Measurements from ENCODE around the gene ATM. TPM values are rescaled to one million over a fixed set of nuclear protein-coding genes. Genes with fewer than 3 reads are reported as not detected.
"Not testable (repeated sequence)": the region's sequence is repeated elsewhere in the genome, so short reads cannot be mapped to it uniquely, and the experiment has no call there.

The ATM gene
- total RNA-seq, 2 experiments from 2014 or later, result 75.8 to 77.5 TPM

GRCh38 chr11:108388576-108388975 is 165.7 kb downstream of the ATM start:
- ChIA-PET POLR2A (no interaction called here), CTCF (no interaction called here)
- DNase-seq (no peak), ATAC-seq (no peak)
- H3K4me3 Mint-ChIP-seq, result no peak overlapping the region
- TF ChIP-seq, protein P1, sequence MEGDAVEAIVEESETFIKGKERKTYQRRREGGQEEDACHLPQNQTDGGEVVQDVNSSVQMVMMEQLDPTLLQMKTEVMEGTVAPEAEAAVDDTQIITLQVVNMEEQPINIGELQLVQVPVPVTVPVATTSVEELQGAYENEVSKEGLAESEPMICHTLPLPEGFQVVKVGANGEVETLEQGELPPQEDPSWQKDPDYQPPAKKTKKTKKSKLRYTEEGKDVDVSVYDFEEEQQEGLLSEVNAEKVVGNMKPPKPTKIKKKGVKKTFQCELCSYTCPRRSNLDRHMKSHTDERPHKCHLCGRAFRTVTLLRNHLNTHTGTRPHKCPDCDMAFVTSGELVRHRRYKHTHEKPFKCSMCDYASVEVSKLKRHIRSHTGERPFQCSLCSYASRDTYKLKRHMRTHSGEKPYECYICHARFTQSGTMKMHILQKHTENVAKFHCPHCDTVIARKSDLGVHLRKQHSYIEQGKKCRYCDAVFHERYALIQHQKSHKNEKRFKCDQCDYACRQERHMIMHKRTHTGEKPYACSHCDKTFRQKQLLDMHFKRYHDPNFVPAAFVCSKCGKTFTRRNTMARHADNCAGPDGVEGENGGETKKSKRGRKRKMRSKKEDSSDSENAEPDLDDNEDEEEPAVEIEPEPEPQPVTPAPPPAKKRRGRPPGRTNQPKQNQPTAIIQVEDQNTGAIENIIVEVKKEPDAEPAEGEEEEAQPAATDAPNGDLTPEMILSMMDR (IDR thresholded peaks at IDR 0.05), result no peak
- no peaks in the 10 kb centered on the region for H3K9me3 Mint-ChIP-seq
- intact Hi-C loops (cut with micrococcal nuclease), result no loop called here
- H3K36me3 Mint-ChIP-seq (ENCODE audit: low read depth), result no peaks in the 10 kb centered on the region
- no peaks in the 10 kb centered on the region for H3K4me1 Mint-ChIP-seq (ENCODE audit: low read depth)
- H3K27me3 Mint-ChIP-seq, result no peaks in the 10 kb centered on the region
- H3K27ac Mint-ChIP-seq, result no peak overlapping the region

GRCh38 chr11:108392353-108392752 is 169.5 kb downstream of the ATM start:
- no peaks in the 10 kb centered on the region for H3K27me3 Mint-ChIP-seq
- ATAC-seq (no peak), DNase-seq (no peak)
- H3K4me3 Mint-ChIP-seq, result no peak overlapping the region
- POLR2A ChIA-PET, result no interaction called here
- CTCF ChIA-PET, result no interaction called here
- H3K9me3 Mint-ChIP-seq, result no peaks in the 10 kb centered on the region
- intact Hi-C loops (cut with micrococcal nuclease), result no loop called here
- no peaks in the 10 kb centered on the region for H3K36me3 Mint-ChIP-seq (ENCODE audit: low read depth)
- TF ChIP-seq, protein P1 (IDR thresholded peaks at IDR 0.05), result no peak
- no peaks in the 10 kb centered on the region for H3K4me1 Mint-ChIP-seq (ENCODE audit: low read depth)
- H3K27ac Mint-ChIP-seq, result no peak overlapping the region

GRCh38 chr11:108393046-108393445 is 170.2 kb downstream of the ATM start:
- CTCF ChIA-PET, result no interaction called here

GRCh38 chr11:108394744-108395284 is 171.9 kb downstream of the ATM start:
- ChIA-PET POLR2A (no interaction called here), CTCF (no interaction called here)
- no peaks in the 10 kb centered on the region for H3K27me3 Mint-ChIP-seq
- H3K4me3 Mint-ChIP-seq, result no peak overlapping the region
- DNase-seq (no peak), ATAC-seq (no peak)
- no peaks in the 10 kb centered on the region for H3K36me3 Mint-ChIP-seq (ENCODE audit: low read depth)
- H3K9me3 Mint-ChIP-seq, result no peaks in the 10 kb centered on the region
- H3K27ac Mint-ChIP-seq, result no peak overlapping the region
- H3K4me1 Mint-ChIP-seq (ENCODE audit: low read depth), result no peaks in the 10 kb centered on the region
- intact Hi-C loops (cut with micrococcal nuclease), result no loop called here
- TF ChIP-seq, protein P1 (IDR thresholded peaks at IDR 0.05), result no peak

More at GRCh38 chr11:108393046-108393445, 170.2 kb downstream of the ATM start:
- H3K27me3 Mint-ChIP-seq, result no peaks in the 10 kb centered on the region
- POLR2A ChIA-PET, result no interaction called here
- no peak for DNase-seq
- H3K4me3 Mint-ChIP-seq, result no peak overlapping the region
- no peaks in the 10 kb centered on the region for H3K4me1 Mint-ChIP-seq (ENCODE audit: low read depth)
- ATAC-seq, result no peak
- no peak overlapping the region for H3K27ac Mint-ChIP-seq
- intact Hi-C loops (cut with micrococcal nuclease), result no loop called here
- H3K36me3 Mint-ChIP-seq (ENCODE audit: low read depth), result no peaks in the 10 kb centered on the region
- no peaks in the 10 kb centered on the region for H3K9me3 Mint-ChIP-seq
- TF ChIP-seq, protein P1 (IDR thresholded peaks at IDR 0.05), result no peak

GRCh38 chr11:108396672-108397071 is 173.8 kb downstream of the ATM start:
- H3K9me3 Mint-ChIP-seq; H3K27me3 Mint-ChIP-seq; CTCF ChIA-PET; DNase-seq; H3K27ac Mint-ChIP-seq; H3K36me3 Mint-ChIP-seq (ENCODE audit: low read depth); ATAC-seq; POLR2A ChIA-PET; H3K4me1 Mint-ChIP-seq (ENCODE audit: low read depth); H3K4me3 Mint-ChIP-seq; intact Hi-C loops (cut with micrococcal nuclease): not testable (repeated sequence)

- no peaks in the 10 kb centered on the region for H3K9me3 Mint-ChIP-seq
- ATAC-seq (no peak), DNase-seq (no peak)
- H3K4me3 Mint-ChIP-seq, result no peak overlapping the region
- H3K27ac Mint-ChIP-seq, result no peak overlapping the region
- CTCF ChIA-PET, result no interaction called here
- no peaks in the 10 kb centered on the region for H3K27me3 Mint-ChIP-seq
- H3K36me3 Mint-ChIP-seq (ENCODE audit: low read depth), result no peaks in the 10 kb centered on the region
- TF ChIP-seq, protein P1 (IDR thresholded peaks at IDR 0.05), result no peak
- POLR2A ChIA-PET, result no interaction called here
- no peaks in the 10 kb centered on the region for H3K4me1 Mint-ChIP-seq (ENCODE audit: low read depth)
- intact Hi-C loops (cut with micrococcal nuclease), result no loop called here
Measured at GRCh38 chr11:108398439-108398838, 175.6 kb downstream of the ATM start.

All from activated CD8-positive, alpha-beta T cell treated with anti-CD3 and anti-CD28 coated beads for 36 hours (primary cell).